Brain microvascular endothelial cell (primary cell): ENCODE results near the gene HMCN2.
"Not testable (repeated sequence)": the region's sequence is repeated elsewhere in the genome, so short reads cannot be mapped to it uniquely, and the experiment has no call there.

ENCODE experiments used
- DNase-seq: peaks from one replicate; pipeline ENCODE4 v3.0.0-alpha.2; 2020
- H3K27ac ChIP-seq: fragments of 250-450 bp; sonication (Bioruptor Pico); 2 replicates; pipeline ENCODE4 v1.5.1; 2020; ENCODE audit warnings: mild to moderate bottlenecking, moderate library complexity
- H3K27me3 ChIP-seq: fragments of 250-450 bp; sonication (Bioruptor Pico); replicated peaks from 2 replicates; pipeline ENCODE4 v1.5.1; 2020; ENCODE audit warnings: mild to moderate bottlenecking
- H3K36me3 ChIP-seq: fragments of 250-450 bp; sonication (Bioruptor Pico); replicated peaks from 2 replicates; pipeline ENCODE4 v1.5.1; 2020; ENCODE audit warnings: mild to moderate bottlenecking
- H3K4me3 ChIP-seq: 2 replicates; pipeline ENCODE4 v1.5.1; 2011; ENCODE audit warnings: low read depth, mild to moderate bottlenecking, control low read depth, low read length, moderate library complexity
- CTCF ChIP-seq: IDR thresholded peaks from 2 replicates; pipeline ENCODE4 v1.5.1; 2011; ENCODE audit warnings: low read depth, mild to moderate bottlenecking, moderate library complexity, low read length, control low read depth, inconsistent platforms; ENCODE audit errors: missing control alignments
- in situ Hi-C: cut with HindIII; loops from 2 replicates; pipeline ENCODE4 v1.10.0; 2017; ENCODE audit warnings: low sequenced_read_pairs, low pct_ligation_motif_present

HMCN2 gene

GRCh38 chr9:130245474-130245873, 20.1 kb upstream of the HMCN2 start:
- DNase-seq = no peak
- TF ChIP-seq CTCF = no peak
- no peaks in the 10 kb centered on the region for H3K36me3 ChIP-seq

GRCh38 chr9:130246126-130246525, 19.4 kb upstream of the HMCN2 start:
- DNase-seq = no peak
- in situ Hi-C loops = no loop called here
- TF ChIP-seq CTCF = no peak
- Histone ChIP-seq H3K27me3 (no peaks in the 10 kb centered on the region), H3K27ac (no peak overlapping the region), H3K36me3 (no peaks in the 10 kb centered on the region), H3K4me3 (no peak overlapping the region)

More at GRCh38 chr9:130245474-130245873, 20.1 kb upstream of the HMCN2 start:
- in situ Hi-C loops = no loop called here
- H3K4me3 ChIP-seq = no peak overlapping the region
- no peak overlapping the region for H3K27ac ChIP-seq
- H3K27me3 ChIP-seq = no peaks in the 10 kb centered on the region

- no peak for DNase-seq
- Histone ChIP-seq H3K4me3 (no peak overlapping the region), H3K36me3 (no peaks in the 10 kb centered on the region), H3K27me3 (no peaks in the 10 kb centered on the region), H3K27ac (no peak overlapping the region)
- in situ Hi-C loops = no loop called here
- no peak for TF ChIP-seq CTCF
Measured at GRCh38 chr9:130254747-130255630, 10.6 kb upstream of the HMCN2 start.

GRCh38 chr9:130255631-130256134, 9.9 kb upstream of the HMCN2 start:
- H3K4me3 ChIP-seq = no peak overlapping the region
- in situ Hi-C loops = no loop called here
- H3K36me3 ChIP-seq = no peaks in the 10 kb centered on the region
- H3K27me3 ChIP-seq = peaks cover 3% of the 10 kb centered on the region
- H3K27ac ChIP-seq = no peak overlapping the region
- no peak for TF ChIP-seq CTCF
- no peak for DNase-seq

- peaks cover 3% of the 10 kb centered on the region for H3K27me3 ChIP-seq
- in situ Hi-C loops = no loop called here
- no peak for DNase-seq
- no peak overlapping the region for H3K27ac ChIP-seq
- H3K36me3 ChIP-seq = no peaks in the 10 kb centered on the region
- TF ChIP-seq CTCF = no peak
- no peak overlapping the region for H3K4me3 ChIP-seq
Measured at GRCh38 chr9:130256644-130257043, 8.9 kb upstream of the HMCN2 start.

- DNase-seq, H3K27ac ChIP-seq, H3K36me3 ChIP-seq, H3K4me3 ChIP-seq, in situ Hi-C loops: not testable (repeated sequence)
- peaks cover 11% of the 10 kb centered on the region for H3K27me3 ChIP-seq
Measured at GRCh38 chr9:130258137-130258536, 7.4 kb upstream of the HMCN2 start.
